WTC11 (cell line): ENCODE data around the gene PATE4. TPM values are rescaled to one million over a fixed set of nuclear protein-coding genes. Genes with fewer than 3 reads are reported as not detected.

ENCODE experiments used
- ATAC-seq: fragments of 200-7000 bp; cut with Tn5 transposase; 2 replicates; pipeline ENCODE4 v1.10.0; 2021; ENCODE audit warnings: mild to moderate bottlenecking, moderate library complexity
- CTCF ChIA-PET: fragments of 300-600 bp; sonication (Branson Sonifier 250); formaldehyde crosslinking; loops from one replicate; lab custom pipeline; 2021; ENCODE audit warnings: antibody characterized with exemption; lab: Charles Lee
- POLR2A ChIA-PET: fragments of 350-600 bp; sonication (Branson Sonifier 250); formaldehyde crosslinking; loops from one replicate; lab custom pipeline; 2021; ENCODE audit warnings: antibody characterized with exemption; lab: Charles Lee
- DNase-seq: peaks from one replicate; pipeline ENCODE4 v3.0.0; 2021; ENCODE audit warnings: low spot score
- H3K27ac Mint-ChIP-seq: 2 replicates; pipeline ENCODE4 v1.8.0; 2021; ENCODE audit warnings: mixed read lengths
- H3K27me3 Mint-ChIP-seq: 2 replicates; pipeline ENCODE4 v1.8.0; 2021; ENCODE audit warnings: low read depth, mild to moderate bottlenecking, moderate library complexity, mixed read lengths
- H3K36me3 Mint-ChIP-seq: 2 replicates; pipeline ENCODE4 v1.8.0; 2021; ENCODE audit warnings: mixed read lengths
- H3K4me1 Mint-ChIP-seq: 2 replicates; pipeline ENCODE4 v1.8.0; 2022; ENCODE audit warnings: mixed read lengths
- H3K4me3 Mint-ChIP-seq: 2 replicates; pipeline ENCODE4 v1.8.0; 2021; ENCODE audit warnings: mild to moderate bottlenecking, moderate library complexity, mixed read lengths
- H3K9me3 Mint-ChIP-seq: 2 replicates; pipeline ENCODE4 v1.8.0; 2021; ENCODE audit warnings: mixed read lengths
- CREM ChIP-seq: sonication (generic); formaldehyde crosslinking; IDR thresholded peaks from 2 replicates; pipeline ENCODE4 v1.8.1; 2022; ENCODE audit warnings: mild to moderate bottlenecking, missing genetic modification reagents, moderate library complexity
- CTCF ChIP-seq: fragments of 200-600 bp; IDR thresholded peaks from 2 replicates; pipeline ENCODE4 v1.8.0; 2022; ENCODE audit warnings: antibody characterized with exemption
- E2F4 ChIP-seq: sonication (generic); formaldehyde crosslinking; IDR thresholded peaks from 2 replicates; pipeline ENCODE4 v1.8.1; 2022; ENCODE audit warnings: low read depth, mild to moderate bottlenecking, moderate library complexity, missing genetic modification reagents, borderline replicate concordance
- ETV6 ChIP-seq: sonication (generic); formaldehyde crosslinking; IDR thresholded peaks from 2 replicates; pipeline ENCODE4 v1.8.1; 2022; ENCODE audit warnings: mild to moderate bottlenecking, missing genetic modification reagents
- GTF2I ChIP-seq: fragments of 250-450 bp; sonication (Bioruptor Pico); conservative IDR thresholded peaks from 2 replicates; pipeline ENCODE4 v1.4.0; 2021; ENCODE audit warnings: mild to moderate bottlenecking
- HMGXB4 ChIP-seq: sonication (generic); formaldehyde crosslinking; IDR thresholded peaks from 2 replicates; pipeline ENCODE4 v1.8.1; 2023; ENCODE audit warnings: mild to moderate bottlenecking, moderate library complexity, missing genetic modification reagents
- IRF2 ChIP-seq: sonication (generic); formaldehyde crosslinking; IDR thresholded peaks from 2 replicates; pipeline ENCODE4 v1.8.0; 2022; ENCODE audit warnings: low read depth, missing genetic modification reagents, borderline replicate concordance
- JUN ChIP-seq: sonication (generic); formaldehyde crosslinking; IDR thresholded peaks from 2 replicates; pipeline ENCODE4 v1.8.0; 2023; ENCODE audit warnings: mild to moderate bottlenecking, missing genetic modification reagents
- RORB ChIP-seq: fragments of 250-450 bp; sonication (Bioruptor Pico); IDR thresholded peaks from 2 replicates; pipeline ENCODE4 v1.9.0; 2021; ENCODE audit warnings: mild to moderate bottlenecking
- SMAD3 ChIP-seq: sonication (generic); formaldehyde crosslinking; IDR thresholded peaks from 2 replicates; pipeline ENCODE4 v1.8.0; 2022; ENCODE audit warnings: missing genetic modification reagents, mild to moderate bottlenecking, borderline replicate concordance
- SP1 ChIP-seq: sonication (generic); formaldehyde crosslinking; conservative IDR thresholded peaks from 2 replicates; pipeline ENCODE4 v1.8.1; 2022; ENCODE audit warnings: missing genetic modification reagents
- TP53 ChIP-seq: sonication (generic); formaldehyde crosslinking; IDR thresholded peaks from 2 replicates; pipeline ENCODE4 v1.8.1; 2023; ENCODE audit warnings: mild to moderate bottlenecking, missing genetic modification reagents
- USF1 ChIP-seq: sonication (generic); formaldehyde crosslinking; IDR thresholded peaks from 2 replicates; pipeline ENCODE4 v1.8.0; 2022; ENCODE audit warnings: mild to moderate bottlenecking, missing genetic modification reagents
- ZNF416 ChIP-seq: fragments of 250-450 bp; sonication (Bioruptor Pico); IDR thresholded peaks from 2 replicates; pipeline ENCODE4 v1.9.0; 2021; ENCODE audit warnings: mild to moderate bottlenecking, inconsistent platforms
- ZNF423 ChIP-seq: fragments of 250-450 bp; sonication (Bioruptor Pico); IDR thresholded peaks from 2 replicates; pipeline ENCODE4 v2.1.2; 2022; ENCODE audit warnings: mild to moderate bottlenecking, moderate library complexity
- ZNF671 ChIP-seq: fragments of 250-450 bp; sonication (Bioruptor Pico); IDR thresholded peaks from 2 replicates; pipeline ENCODE4 v1.8.0; 2021; ENCODE audit warnings: mild to moderate bottlenecking
- total RNA-seq: library from RNA; stranded (reverse); gene quantifications from 3 replicates; pipeline ENCODE4 v1.2.3, GENCODE V29; 2021
- TF ChIP-seq, protein P1 (sequence below): sonication (generic); formaldehyde crosslinking; IDR thresholded peaks from 2 replicates; pipeline ENCODE4 v1.8.1; 2023; ENCODE audit warnings: mild to moderate bottlenecking, missing genetic modification reagents
- TF ChIP-seq, protein P2 (sequence below): sonication (generic); formaldehyde crosslinking; IDR thresholded peaks from 2 replicates; pipeline ENCODE4 v1.8.1; 2022; ENCODE audit warnings: low read depth, missing genetic modification reagents, borderline replicate concordance
- TF ChIP-seq, protein P3 (sequence below): fragments of 250-450 bp; sonication (Bioruptor Pico); IDR thresholded peaks from 2 replicates; pipeline ENCODE4 v1.9.0; 2021; ENCODE audit warnings: mild to moderate bottlenecking

PATE4 gene
- total RNA-seq, 1 experiment from 2014 or later, result not detected

GRCh38 chr11:125790825-125791224, 42.3 kb upstream of the PATE4 start (continued):
- TF ChIP-seq, protein P1, sequence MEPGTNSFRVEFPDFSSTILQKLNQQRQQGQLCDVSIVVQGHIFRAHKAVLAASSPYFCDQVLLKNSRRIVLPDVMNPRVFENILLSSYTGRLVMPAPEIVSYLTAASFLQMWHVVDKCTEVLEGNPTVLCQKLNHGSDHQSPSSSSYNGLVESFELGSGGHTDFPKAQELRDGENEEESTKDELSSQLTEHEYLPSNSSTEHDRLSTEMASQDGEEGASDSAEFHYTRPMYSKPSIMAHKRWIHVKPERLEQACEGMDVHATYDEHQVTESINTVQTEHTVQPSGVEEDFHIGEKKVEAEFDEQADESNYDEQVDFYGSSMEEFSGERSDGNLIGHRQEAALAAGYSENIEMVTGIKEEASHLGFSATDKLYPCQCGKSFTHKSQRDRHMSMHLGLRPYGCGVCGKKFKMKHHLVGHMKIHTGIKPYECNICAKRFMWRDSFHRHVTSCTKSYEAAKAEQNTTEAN (CRISPR knock-in tag), result no peak
- no peak for TF ChIP-seq TP53 (CRISPR knock-in tag)
- no peak for TF ChIP-seq RORB

DNA sequence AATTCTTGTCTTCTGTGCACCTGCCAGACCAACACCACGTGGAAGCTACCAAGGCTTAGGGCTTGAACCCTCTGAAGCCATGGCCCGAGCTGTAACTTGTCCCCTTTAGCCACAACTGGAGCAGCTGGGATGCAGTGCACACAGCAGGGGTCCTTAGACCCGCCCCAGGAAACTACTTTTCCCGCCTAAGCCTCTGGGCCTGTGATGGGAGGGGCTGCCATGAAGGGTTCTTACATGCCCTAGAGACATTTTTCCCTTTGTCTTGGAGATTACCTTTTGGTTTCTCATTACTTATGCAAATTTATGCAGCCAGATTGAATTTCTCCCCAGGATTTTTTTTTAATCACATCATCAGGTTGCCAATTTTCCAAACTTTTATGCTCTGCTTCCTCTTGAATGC, 35.5 kb upstream of the PATE4 start:
- ATAC-seq, result peak; percentile 82
- Mint-ChIP-seq H3K4me1 (peaks cover 14% of the 10 kb centered on the region), H3K36me3 (peaks cover 41% of the 10 kb centered on the region)

DNA sequence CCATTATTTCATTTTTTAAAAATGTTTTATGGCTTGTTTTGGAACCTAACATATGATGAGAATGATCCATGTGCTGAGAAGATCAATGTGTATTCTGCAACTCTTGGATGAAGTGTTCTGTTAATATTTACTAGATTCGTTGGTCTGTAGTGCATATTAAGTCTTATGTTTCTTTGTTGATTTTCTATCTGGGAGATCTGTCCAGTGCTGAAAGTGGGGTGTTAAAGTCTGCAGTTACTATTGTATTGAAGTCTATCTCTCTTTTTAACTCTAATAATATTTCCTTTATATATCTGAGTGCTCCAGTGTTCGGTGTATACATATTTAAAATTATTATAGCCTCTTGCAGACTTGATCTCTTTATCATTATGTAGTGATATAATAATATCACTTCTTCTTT, 33.3 kb upstream of the PATE4 start:
- POLR2A ChIA-PET, result no interaction called here
- Mint-ChIP-seq H3K27ac (no peak overlapping the region), H3K9me3 (peaks cover 95% of the 10 kb centered on the region), H3K27me3 (peaks cover 4% of the 10 kb centered on the region; the same call in 1 of the 2 replicates), H3K4me3 (no peak overlapping the region), H3K36me3 (peaks cover 45% of the 10 kb centered on the region), H3K4me1 (peaks cover 14% of the 10 kb centered on the region)
- ATAC-seq (no peak), DNase-seq (no peak)
- CTCF ChIA-PET, result no interaction called here
- no peak for TF ChIP-seq SP1 (CRISPR knock-in tag)
- TF ChIP-seq ZNF423 (CRISPR knock-in tag), result no peak
- TF ChIP-seq, protein P1 (CRISPR knock-in tag), result no peak
- TF ChIP-seq TP53 (CRISPR knock-in tag), result no peak
- no peak for TF ChIP-seq E2F4 (CRISPR knock-in tag)
- no peak for TF ChIP-seq IRF2
- TF ChIP-seq, protein P2, sequence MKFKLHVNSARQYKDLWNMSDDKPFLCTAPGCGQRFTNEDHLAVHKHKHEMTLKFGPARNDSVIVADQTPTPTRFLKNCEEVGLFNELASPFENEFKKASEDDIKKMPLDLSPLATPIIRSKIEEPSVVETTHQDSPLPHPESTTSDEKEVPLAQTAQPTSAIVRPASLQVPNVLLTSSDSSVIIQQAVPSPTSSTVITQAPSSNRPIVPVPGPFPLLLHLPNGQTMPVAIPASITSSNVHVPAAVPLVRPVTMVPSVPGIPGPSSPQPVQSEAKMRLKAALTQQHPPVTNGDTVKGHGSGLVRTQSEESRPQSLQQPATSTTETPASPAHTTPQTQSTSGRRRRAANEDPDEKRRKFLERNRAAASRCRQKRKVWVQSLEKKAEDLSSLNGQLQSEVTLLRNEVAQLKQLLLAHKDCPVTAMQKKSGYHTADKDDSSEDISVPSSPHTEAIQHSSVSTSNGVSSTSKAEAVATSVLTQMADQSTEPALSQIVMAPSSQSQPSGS (CRISPR knock-in tag), result no peak
- TF ChIP-seq CTCF, result no peak

More for the DNA sequence above, 35.5 kb upstream of the PATE4 start:
- ChIA-PET POLR2A (no interaction called here), CTCF (no interaction called here)
- H3K27me3 Mint-ChIP-seq, result peaks cover 4% of the 10 kb centered on the region; the same call in 1 of the 2 replicates
- peaks cover 99% of the 10 kb centered on the region for H3K9me3 Mint-ChIP-seq
- H3K27ac Mint-ChIP-seq, result no peak overlapping the region
- TF ChIP-seq, protein P3, sequence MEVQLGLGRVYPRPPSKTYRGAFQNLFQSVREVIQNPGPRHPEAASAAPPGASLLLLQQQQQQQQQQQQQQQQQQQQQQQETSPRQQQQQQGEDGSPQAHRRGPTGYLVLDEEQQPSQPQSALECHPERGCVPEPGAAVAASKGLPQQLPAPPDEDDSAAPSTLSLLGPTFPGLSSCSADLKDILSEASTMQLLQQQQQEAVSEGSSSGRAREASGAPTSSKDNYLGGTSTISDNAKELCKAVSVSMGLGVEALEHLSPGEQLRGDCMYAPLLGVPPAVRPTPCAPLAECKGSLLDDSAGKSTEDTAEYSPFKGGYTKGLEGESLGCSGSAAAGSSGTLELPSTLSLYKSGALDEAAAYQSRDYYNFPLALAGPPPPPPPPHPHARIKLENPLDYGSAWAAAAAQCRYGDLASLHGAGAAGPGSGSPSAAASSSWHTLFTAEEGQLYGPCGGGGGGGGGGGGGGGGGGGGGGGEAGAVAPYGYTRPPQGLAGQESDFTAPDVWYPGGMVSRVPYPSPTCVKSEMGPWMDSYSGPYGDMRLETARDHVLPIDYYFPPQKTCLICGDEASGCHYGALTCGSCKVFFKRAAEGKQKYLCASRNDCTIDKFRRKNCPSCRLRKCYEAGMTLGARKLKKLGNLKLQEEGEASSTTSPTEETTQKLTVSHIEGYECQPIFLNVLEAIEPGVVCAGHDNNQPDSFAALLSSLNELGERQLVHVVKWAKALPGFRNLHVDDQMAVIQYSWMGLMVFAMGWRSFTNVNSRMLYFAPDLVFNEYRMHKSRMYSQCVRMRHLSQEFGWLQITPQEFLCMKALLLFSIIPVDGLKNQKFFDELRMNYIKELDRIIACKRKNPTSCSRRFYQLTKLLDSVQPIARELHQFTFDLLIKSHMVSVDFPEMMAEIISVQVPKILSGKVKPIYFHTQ (CRISPR knock-in tag), result no peak
- TF ChIP-seq GTF2I (CRISPR knock-in tag), result no peak
- TF ChIP-seq USF1, result no peak
- TF ChIP-seq JUN (CRISPR knock-in tag), result no peak
- no peak for TF ChIP-seq ZNF416 (CRISPR knock-in tag)
- TF ChIP-seq CREM (CRISPR knock-in tag), result no peak
- no peak for TF ChIP-seq ZNF671 (CRISPR knock-in tag)
- no peak for TF ChIP-seq ETV6 (CRISPR knock-in tag)
- no peak for TF ChIP-seq SMAD3 (CRISPR knock-in tag)
- no peak for TF ChIP-seq HMGXB4 (CRISPR knock-in tag)
- H3K4me3 Mint-ChIP-seq, result no peak overlapping the region
- peak; percentile 55 for DNase-seq
